ENCODE measurements around the gene TM7SF3.

The TM7SF3 gene

DNA sequence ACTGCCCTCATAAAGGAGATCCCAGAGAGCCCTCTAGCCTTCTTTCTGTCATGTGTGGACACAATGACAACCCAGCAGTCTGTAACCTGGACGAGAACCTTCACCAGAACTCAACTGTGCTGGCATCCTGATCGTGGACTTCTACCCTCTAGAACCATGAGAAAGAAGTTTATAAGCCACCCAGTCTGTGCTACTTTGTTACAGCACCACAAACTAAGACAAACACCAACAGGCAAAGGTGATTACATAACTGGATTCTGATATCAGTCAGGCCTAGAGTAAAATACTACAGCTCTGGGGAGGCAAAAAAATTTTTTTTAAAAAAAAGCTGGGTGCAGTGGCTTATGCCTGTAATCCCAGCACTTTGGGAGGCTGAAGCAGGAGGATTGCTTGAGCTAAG lies 18.5 kb downstream of the TM7SF3 start:
- Histone ChIP-seq H3K9ac (ENCODE audit: insufficient read length, low read depth) (no peak overlapping the region), H3K27me3 (ENCODE audit: insufficient read depth, insufficient read length) (no peaks in the 10 kb centered on the region), H3K4me3 (ENCODE audit: insufficient read length, low read depth) (no peak overlapping the region), H3K4me1 (ENCODE audit: insufficient read depth, insufficient read length) (no peaks in the 10 kb centered on the region), H3K9me3 (ENCODE audit: insufficient read depth, low read length) (no peaks in the 10 kb centered on the region), H3K36me3 (ENCODE audit: insufficient read depth, insufficient read length, low read length) (peaks cover 58% of the 10 kb centered on the region)
- TF ChIP-seq ZNF274 (IDR thresholded peaks at IDR 0.05; ENCODE audit: low read depth, low read length) (no peak), SUZ12 (IDR thresholded peaks at IDR 0.05; ENCODE audit: extremely low read depth, insufficient read depth, insufficient read length) (no peak), YY1 (IDR thresholded peaks at IDR 0.05; ENCODE audit: insufficient read depth, insufficient read length) (no peak)
- no peak for DNase-seq (ENCODE audit: low read depth, low spot score)

DNA sequence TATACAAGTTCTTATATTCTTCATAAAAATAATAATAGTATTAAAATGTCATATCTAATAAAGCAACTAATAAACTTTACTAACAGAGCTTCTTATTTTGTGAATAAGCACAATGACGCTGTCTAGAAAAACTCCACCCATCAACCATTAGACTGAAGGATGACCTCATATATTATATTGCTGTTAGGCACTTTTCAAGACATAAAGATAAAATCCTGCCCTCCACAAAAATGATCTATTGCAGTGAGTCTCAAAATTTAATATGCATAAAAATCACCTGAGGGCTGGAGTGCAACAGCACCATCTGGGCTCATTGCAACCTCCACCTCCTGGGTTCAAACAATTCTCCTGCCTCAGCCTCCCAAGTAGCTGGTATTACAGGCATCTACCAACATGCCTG lies 20.1 kb downstream of the TM7SF3 start:
- H3K36me3 ChIP-seq (ENCODE audit: insufficient read depth, insufficient read length, low read length), result peaks cover 66% of the 10 kb centered on the region
- H3K4me3 ChIP-seq (ENCODE audit: insufficient read length, low read depth), result no peak overlapping the region
- DNase-seq (ENCODE audit: low read depth, low spot score), result no peak
- H3K9me3 ChIP-seq (ENCODE audit: insufficient read depth, low read length), result no peaks in the 10 kb centered on the region
- no peaks in the 10 kb centered on the region for H3K27me3 ChIP-seq (ENCODE audit: insufficient read depth, insufficient read length)
- no peak overlapping the region for H3K9ac ChIP-seq (ENCODE audit: insufficient read length, low read depth)
- no peaks in the 10 kb centered on the region for H3K4me1 ChIP-seq (ENCODE audit: insufficient read depth, insufficient read length)
- TF ChIP-seq YY1 (IDR thresholded peaks at IDR 0.05; ENCODE audit: insufficient read depth, insufficient read length) (no peak), ZNF274 (IDR thresholded peaks at IDR 0.05; ENCODE audit: low read depth, low read length) (no peak), SUZ12 (IDR thresholded peaks at IDR 0.05; ENCODE audit: extremely low read depth, insufficient read depth, insufficient read length) (no peak)

DNA sequence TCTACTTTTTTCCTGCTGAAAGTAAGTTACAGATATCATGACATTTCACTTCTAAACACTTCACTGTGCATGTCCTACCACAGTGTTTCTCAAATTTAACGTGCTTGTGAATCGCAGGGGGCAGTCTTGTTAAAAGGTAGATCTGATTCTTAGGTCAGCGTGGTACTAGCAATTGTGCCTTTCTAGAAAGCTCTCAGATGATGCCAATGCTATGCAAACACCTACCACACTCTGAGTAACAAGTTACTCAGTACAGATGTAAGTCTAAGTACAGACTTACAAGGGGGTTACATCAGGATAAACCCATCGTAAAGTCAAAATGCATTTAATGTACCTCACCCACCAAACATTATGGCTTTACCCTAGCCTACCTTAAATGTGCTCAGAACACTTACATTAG lies 22.4 kb downstream of the TM7SF3 start:
- DNase-seq (ENCODE audit: low read depth, low spot score), result no peak
- Histone ChIP-seq H3K4me3 (ENCODE audit: insufficient read length, low read depth) (no peak overlapping the region), H3K36me3 (ENCODE audit: insufficient read depth, insufficient read length, low read length) (peaks cover 72% of the 10 kb centered on the region), H3K4me1 (ENCODE audit: insufficient read depth, insufficient read length) (no peaks in the 10 kb centered on the region), H3K9ac (ENCODE audit: insufficient read length, low read depth) (no peak overlapping the region), H3K27me3 (ENCODE audit: insufficient read depth, insufficient read length) (no peaks in the 10 kb centered on the region), H3K9me3 (ENCODE audit: insufficient read depth, low read length) (no peaks in the 10 kb centered on the region)
- TF ChIP-seq YY1 (IDR thresholded peaks at IDR 0.05; ENCODE audit: insufficient read depth, insufficient read length) (no peak), ZNF274 (IDR thresholded peaks at IDR 0.05; ENCODE audit: low read depth, low read length) (no peak), SUZ12 (IDR thresholded peaks at IDR 0.05; ENCODE audit: extremely low read depth, insufficient read depth, insufficient read length) (no peak)

DNA sequence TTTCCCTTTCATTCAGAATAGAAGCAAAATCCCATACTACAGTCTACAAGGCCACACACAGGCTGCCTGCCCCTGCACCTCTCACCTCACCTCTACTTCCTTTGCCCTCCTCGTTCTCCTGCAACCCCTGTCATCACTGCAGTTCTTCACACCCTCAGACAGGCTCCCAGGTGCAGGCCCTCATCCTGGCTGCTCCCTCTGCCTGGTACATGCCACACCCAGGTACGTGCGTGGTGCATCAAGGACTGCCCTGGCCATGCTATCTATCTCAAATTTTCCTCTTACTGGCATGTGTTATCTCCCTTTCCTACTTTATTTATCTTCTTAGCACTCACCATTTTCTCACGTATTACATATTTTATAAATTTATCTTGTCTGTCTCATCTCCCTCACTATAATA lies 24.3 kb downstream of the TM7SF3 start:
- H3K27me3 ChIP-seq (ENCODE audit: insufficient read depth, insufficient read length), result no peaks in the 10 kb centered on the region
- peaks cover 57% of the 10 kb centered on the region for H3K36me3 ChIP-seq (ENCODE audit: insufficient read depth, insufficient read length, low read length)
- no peak for TF ChIP-seq SUZ12 (IDR thresholded peaks at IDR 0.05; ENCODE audit: extremely low read depth, insufficient read depth, insufficient read length)
- no peak for TF ChIP-seq YY1 (IDR thresholded peaks at IDR 0.05; ENCODE audit: insufficient read depth, insufficient read length)
- no peak for TF ChIP-seq ZNF274 (IDR thresholded peaks at IDR 0.05; ENCODE audit: low read depth, low read length)
- H3K9me3 ChIP-seq (ENCODE audit: insufficient read depth, low read length), result no peaks in the 10 kb centered on the region
- H3K4me1 ChIP-seq (ENCODE audit: insufficient read depth, insufficient read length), result no peaks in the 10 kb centered on the region
- DNase-seq (ENCODE audit: low read depth, low spot score), result no peak
- no peak overlapping the region for H3K4me3 ChIP-seq (ENCODE audit: insufficient read length, low read depth)
- no peak overlapping the region for H3K9ac ChIP-seq (ENCODE audit: insufficient read length, low read depth)

DNA sequence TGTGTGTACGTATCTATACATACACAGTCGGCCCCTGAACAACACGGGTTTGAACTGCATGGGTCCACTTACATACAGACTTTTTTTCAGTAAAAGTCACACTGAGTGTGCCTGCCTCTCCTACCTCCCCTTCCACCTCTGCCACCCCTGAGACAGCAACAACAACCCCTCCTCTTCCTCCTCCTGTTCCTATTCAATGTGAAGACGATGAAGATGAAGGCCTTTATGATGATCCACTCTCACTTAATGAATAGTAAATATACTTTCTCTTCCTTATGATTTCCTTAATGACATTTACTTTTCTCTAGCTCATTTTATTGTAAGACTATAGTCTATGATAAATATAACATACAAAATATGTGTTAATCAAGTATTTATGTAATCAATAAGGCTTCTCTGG lies 25.5 kb downstream of the TM7SF3 start:
- TF ChIP-seq YY1 (IDR thresholded peaks at IDR 0.05; ENCODE audit: insufficient read depth, insufficient read length) (no peak), ZNF274 (IDR thresholded peaks at IDR 0.05; ENCODE audit: low read depth, low read length) (no peak), SUZ12 (IDR thresholded peaks at IDR 0.05; ENCODE audit: extremely low read depth, insufficient read depth, insufficient read length) (no peak)
- H3K9ac ChIP-seq (ENCODE audit: insufficient read length, low read depth), result no peak overlapping the region
- H3K27me3 ChIP-seq (ENCODE audit: insufficient read depth, insufficient read length), result no peaks in the 10 kb centered on the region
- DNase-seq (ENCODE audit: low read depth, low spot score), result no peak
- H3K9me3 ChIP-seq (ENCODE audit: insufficient read depth, low read length), result no peaks in the 10 kb centered on the region
- H3K36me3 ChIP-seq (ENCODE audit: insufficient read depth, insufficient read length, low read length), result peaks cover 47% of the 10 kb centered on the region
- H3K4me3 ChIP-seq (ENCODE audit: insufficient read length, low read depth), result no peak overlapping the region
- no peaks in the 10 kb centered on the region for H3K4me1 ChIP-seq (ENCODE audit: insufficient read depth, insufficient read length)

DNA sequence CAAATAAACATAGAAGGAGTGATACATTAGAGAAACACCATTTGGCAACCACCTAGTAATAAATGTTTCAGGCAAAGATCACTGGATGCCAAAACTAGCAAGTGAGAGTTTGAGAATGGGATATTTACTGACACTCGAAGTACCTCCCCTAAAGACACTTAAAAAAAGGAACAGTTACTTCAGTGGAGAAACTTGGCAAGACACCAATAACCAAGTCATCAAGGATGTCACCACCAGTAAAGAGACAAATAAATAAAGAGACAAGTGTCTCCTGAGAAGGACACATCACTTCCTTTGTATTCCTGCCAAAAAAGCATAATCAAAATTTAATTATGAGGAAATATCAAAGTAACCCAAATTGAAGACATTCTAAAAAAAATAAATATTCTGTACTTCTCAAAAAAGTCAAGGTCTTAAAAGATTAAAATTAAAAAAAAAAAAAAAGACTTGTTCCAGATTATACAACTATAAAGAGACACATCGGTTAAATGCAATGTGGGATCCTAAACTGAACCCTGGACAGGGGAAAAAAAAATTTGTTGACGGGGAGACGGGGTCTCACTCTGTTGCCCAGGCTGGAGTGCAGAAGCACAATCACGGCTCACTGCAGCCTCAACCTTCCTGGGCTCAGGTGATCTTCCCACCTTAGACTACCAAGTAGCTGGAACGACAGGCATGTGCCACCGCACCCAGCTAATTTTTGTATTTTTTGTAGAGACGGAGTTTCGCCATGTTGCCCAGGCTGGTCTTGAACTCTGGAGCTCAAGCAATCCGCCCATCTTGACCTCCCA lies 26.4 kb downstream of the TM7SF3 start:
- TF ChIP-seq SUZ12 (IDR thresholded peaks at IDR 0.05; ENCODE audit: extremely low read depth, insufficient read depth, insufficient read length), result no peak
- no peak for TF ChIP-seq ZNF274 (IDR thresholded peaks at IDR 0.05; ENCODE audit: low read depth, low read length)
- no peak for TF ChIP-seq YY1 (IDR thresholded peaks at IDR 0.05; ENCODE audit: insufficient read depth, insufficient read length)
- Histone ChIP-seq H3K36me3 (ENCODE audit: insufficient read depth, insufficient read length, low read length) (peaks cover 44% of the 10 kb centered on the region), H3K4me1 (ENCODE audit: insufficient read depth, insufficient read length) (no peaks in the 10 kb centered on the region), H3K9ac (ENCODE audit: insufficient read length, low read depth) (no peak overlapping the region), H3K4me3 (ENCODE audit: insufficient read length, low read depth) (no peak overlapping the region), H3K27me3 (ENCODE audit: insufficient read depth, insufficient read length) (no peaks in the 10 kb centered on the region), H3K9me3 (ENCODE audit: insufficient read depth, low read length) (no peaks in the 10 kb centered on the region)
- no peak for DNase-seq (ENCODE audit: low read depth, low spot score)

DNA sequence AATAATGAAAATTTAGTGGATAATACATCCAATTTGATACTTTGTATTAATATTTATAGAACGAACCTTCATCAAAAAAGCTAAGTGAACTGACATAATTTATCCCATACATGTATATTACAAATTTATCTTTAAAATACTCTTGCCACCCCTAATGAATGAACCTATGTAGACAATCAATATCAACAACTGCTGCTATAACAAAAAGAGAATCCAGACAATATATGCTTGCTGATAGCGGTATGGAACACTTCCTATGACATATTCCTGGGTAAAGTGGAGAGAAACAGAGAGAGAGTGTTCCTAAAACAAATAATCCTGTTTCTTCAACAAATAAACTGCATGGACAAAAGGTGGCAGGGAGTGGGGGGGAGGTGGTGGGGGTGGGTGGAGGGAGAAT lies 31.3 kb downstream of the TM7SF3 start:
- Histone ChIP-seq H3K4me1 (ENCODE audit: insufficient read depth, insufficient read length) (no peaks in the 10 kb centered on the region), H3K36me3 (ENCODE audit: insufficient read depth, insufficient read length, low read length) (peaks cover 52% of the 10 kb centered on the region), H3K4me3 (ENCODE audit: insufficient read length, low read depth) (no peak overlapping the region), H3K27me3 (ENCODE audit: insufficient read depth, insufficient read length) (no peaks in the 10 kb centered on the region), H3K9me3 (ENCODE audit: insufficient read depth, low read length) (no peaks in the 10 kb centered on the region), H3K9ac (ENCODE audit: insufficient read length, low read depth) (no peak overlapping the region)
- DNase-seq (ENCODE audit: low read depth, low spot score), result no peak
- TF ChIP-seq YY1 (IDR thresholded peaks at IDR 0.05; ENCODE audit: insufficient read depth, insufficient read length) (no peak), SUZ12 (IDR thresholded peaks at IDR 0.05; ENCODE audit: extremely low read depth, insufficient read depth, insufficient read length) (no peak), ZNF274 (IDR thresholded peaks at IDR 0.05; ENCODE audit: low read depth, low read length) (no peak)

Data from NT2/D1 (cell line).